ENCODE results near the gene PDE4B. TPM values are rescaled to one million over a fixed set of nuclear protein-coding genes. Genes with fewer than 3 reads are reported as not detected.

The PDE4B gene
- total RNA-seq, 4 donors from 2014 or later, result 0.08 to 6.7 (median 3.4) TPM

GRCh38 chr1:65980237-65980636 lies 187.5 kb downstream of the PDE4B start:
- no peak for DNase-seq
- Histone ChIP-seq H3K4me1 (no peaks in the 10 kb centered on the region), H3K36me3 (no peaks in the 10 kb centered on the region), H3K9me3 (peaks cover 0 to 11% (median 10%) of the 10 kb centered on the region in 3 donors), H3K4me3 (no peak overlapping the region), H3K27me3 (no peaks in the 10 kb centered on the region), H3K27ac (no peak overlapping the region)
- 53 to 55% methylated on average over 2 of the region's 2 CpGs for WGBS, 2 donors
- TF ChIP-seq POLR2A (IDR thresholded peaks at IDR 0.05), result no peak
- no peak for TF ChIP-seq CTCF (IDR thresholded peaks at IDR 0.05)
- intact Hi-C loops (cut with DNase I), result no loop called here

GRCh38 chr1:65983500-65983899 lies 190.8 kb downstream of the PDE4B start:
- Histone ChIP-seq H3K4me3 (no peak overlapping the region), H3K27me3 (no peaks in the 10 kb centered on the region), H3K4me1 (no peaks in the 10 kb centered on the region), H3K27ac (no peak overlapping the region), H3K9me3 (no peaks in the 10 kb centered on the region), H3K36me3 (no peaks in the 10 kb centered on the region)
- 71 to 76% methylated on average over 5 of the region's 5 CpGs for WGBS, 2 donors
- intact Hi-C loops (cut with DNase I), result no loop called here
- DNase-seq, result no peak
- TF ChIP-seq POLR2A (IDR thresholded peaks at IDR 0.05) (no peak), CTCF (IDR thresholded peaks at IDR 0.05) (no peak)

DNA sequence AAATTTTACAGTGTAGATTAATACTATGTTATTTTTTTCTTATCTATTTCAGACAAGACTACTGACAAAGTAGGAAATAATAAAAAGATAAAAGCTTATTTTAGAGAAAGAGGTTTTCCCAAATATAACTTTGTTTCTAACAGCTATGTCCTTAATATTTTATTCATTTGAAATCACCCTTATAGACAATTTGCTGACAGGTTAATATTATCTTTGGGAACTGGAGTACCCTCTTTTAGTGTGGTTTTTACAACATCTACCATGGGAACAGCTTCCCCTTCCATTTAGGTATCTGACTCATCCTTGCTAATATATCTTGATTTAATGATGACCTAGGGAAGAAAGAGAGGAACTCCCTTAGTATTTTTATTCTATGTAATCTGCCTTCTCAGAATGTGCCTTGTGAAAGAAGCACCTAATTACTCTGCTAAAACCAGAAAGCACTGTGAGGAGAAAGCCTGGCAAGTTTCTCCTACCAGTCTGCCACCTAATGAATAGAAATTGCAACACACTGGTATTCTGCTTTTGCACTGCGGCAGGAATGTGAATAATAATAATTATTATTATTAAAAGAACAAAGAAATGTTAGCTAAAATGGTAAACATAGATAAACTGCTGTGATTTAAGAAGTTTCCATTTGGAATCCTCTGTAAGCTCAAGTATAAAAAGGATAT lies 192.8 kb downstream of the PDE4B start:
- TF ChIP-seq CTCF (IDR thresholded peaks at IDR 0.05) (no peak), POLR2A (IDR thresholded peaks at IDR 0.05) (no peak)
- DNase-seq, result no peak
- Histone ChIP-seq H3K27me3 (no peaks in the 10 kb centered on the region), H3K36me3 (no peaks in the 10 kb centered on the region), H3K4me1 (no peaks in the 10 kb centered on the region), H3K4me3 (no peak overlapping the region), H3K27ac (no peak overlapping the region), H3K9me3 (no peaks in the 10 kb centered on the region)
- 24 to 31% methylated on average over 1 of the region's 1 CpG for WGBS, 2 donors
- intact Hi-C loops (cut with DNase I), result no loop called here

GRCh38 chr1:65986146-65986545 lies 193.5 kb downstream of the PDE4B start:
- Histone ChIP-seq H3K4me1 (no peaks in the 10 kb centered on the region), H3K27ac (no peak overlapping the region), H3K4me3 (no peak overlapping the region), H3K36me3 (no peaks in the 10 kb centered on the region), H3K9me3 (no peaks in the 10 kb centered on the region), H3K27me3 (no peaks in the 10 kb centered on the region)
- intact Hi-C loops (cut with DNase I), result no loop called here
- WGBS, 2 donors, result 16 to 19% methylated on average over 1 of the region's 1 CpG
- TF ChIP-seq POLR2A (IDR thresholded peaks at IDR 0.05), result no peak
- TF ChIP-seq CTCF (IDR thresholded peaks at IDR 0.05), result no peak
- DNase-seq, result no peak

DNA sequence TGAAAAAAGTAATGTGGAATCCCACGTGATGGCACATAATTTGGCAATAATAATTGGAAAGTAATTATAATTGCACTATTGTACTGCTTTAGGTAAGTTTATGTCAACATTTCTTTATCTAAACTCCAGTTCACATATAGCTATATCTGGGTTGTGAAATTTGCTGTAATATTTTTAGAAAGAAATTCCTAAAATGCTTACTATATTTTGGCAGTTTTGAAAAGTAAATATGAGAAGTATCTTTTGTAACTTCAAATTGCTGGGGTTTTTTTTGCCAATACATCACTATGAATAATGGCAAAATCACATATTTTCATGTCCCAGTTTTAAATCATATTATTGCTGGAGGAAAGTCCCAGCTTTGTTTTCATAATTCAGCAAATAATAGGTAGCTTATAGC lies 197.5 kb downstream of the PDE4B start:
- 41% methylated on average over 1 of the region's 1 CpG for WGBS, 2 donors
- intact Hi-C loops (cut with DNase I), result no loop called here
- H3K27ac ChIP-seq, result no peak overlapping the region

More for the DNA sequence above, 197.5 kb downstream of the PDE4B start:
- Histone ChIP-seq H3K36me3 (no peaks in the 10 kb centered on the region), H3K9me3 (no peaks in the 10 kb centered on the region), H3K4me1 (no peaks in the 10 kb centered on the region), H3K27me3 (no peaks in the 10 kb centered on the region), H3K4me3 (no peak overlapping the region)
- DNase-seq, result no peak
- no peak for TF ChIP-seq POLR2A (IDR thresholded peaks at IDR 0.05)
- TF ChIP-seq CTCF (IDR thresholded peaks at IDR 0.05), result no peak

All from esophagus squamous epithelium (tissue), 5 donors.